Right lobe of liver (tissue), 6 donors: ENCODE measurements around the gene CEND1. TPM values are rescaled to one million over a fixed set of nuclear protein-coding genes. Genes with fewer than 3 reads are reported as not detected.
A peak's percentile ranks its signal among the peaks of the same experiment; 100 is the strongest.

Source experiments
- ATAC-seq, 4 donors: fragments of 200-7000 bp; cut with Tn5 transposase; one replicate each; pipeline ENCODE4 v1.9.1; 2020; ENCODE audit warnings: mild to moderate bottlenecking in 4 of 4, moderate library complexity in 4 of 4
- DNase-seq, 3 donors: peaks; one replicate each; pipeline ENCODE4 v3.0.0-alpha.2; 2020
- H3K27ac ChIP-seq, 3 donors: fragments of 200-600 bp; one replicate each; pipeline ENCODE4 v1.8.0; 2022
- H3K27me3 ChIP-seq, 2 donors: fragments of 200-600 bp; one replicate each; pipeline ENCODE4 v1.8.0; 2022
- H3K36me3 ChIP-seq, 4 donors: fragments of 200-600 bp; sonication (generic) in 1 of 4; one replicate each; pipeline versions ENCODE4 v1.5.1 to v1.8.0; 2017 to 2022; ENCODE audit warnings: control low read depth in 1 of 4
- H3K4me1 ChIP-seq, 4 donors: fragments of 200-600 bp; sonication (generic) in 1 of 4; one replicate each; pipeline versions ENCODE4 v1.5.1 to v1.8.0; 2017 to 2022; ENCODE audit warnings: control low read depth in 1 of 4
- H3K4me3 ChIP-seq, 3 donors: fragments of 200-600 bp; one replicate each; pipeline ENCODE4 v1.8.0; 2022
- H3K9me3 ChIP-seq, 4 donors: fragments of 200-600 bp; sonication (generic) in 1 of 4; one replicate each; pipeline versions ENCODE4 v1.5.1 to v1.8.0; 2017 to 2022; ENCODE audit warnings: control low read depth in 1 of 4
- CTCF ChIP-seq, 4 donors: fragments of 200-600 bp in 3 of 4; fragments of 450-650 bp in 1 of 4; IDR thresholded peaks; one replicate each; pipeline versions ENCODE4 v1.5.1 to v1.8.0; 2016 to 2022; ENCODE audit warnings: antibody characterized with exemption in 4 of 4, mild to moderate bottlenecking in 2 of 4
- POLR2A ChIP-seq: fragments of 450-650 bp; IDR thresholded peaks from one replicate; pipeline ENCODE4 v1.6.1; 2017; ENCODE audit warnings: antibody characterized with exemption, mild to moderate bottlenecking
- WGBS: methylation state at CpG from one replicate; pipeline ENCODE4 v1.1.6; 2018; ENCODE audit warnings: low coverage, low lambda C conversion rate; ENCODE audit not compliant: insufficient coverage; ENCODE audit errors: missing lambda C conversion rate; 5-methylcytosine and 5-hydroxymethylcytosine counted together
- intact Hi-C, 2 donors: fragments of 100-400 bp; cut with DNase I; formaldehyde crosslinking; loops; one replicate each; pipeline versions ENCODE4 v1.11.2 to v1.14.1; 2022
- long read RNA-seq: library from polyadenylated mRNA; unstranded; transcript quantifications from one replicate; pipeline ENCODE4 v2.0.0, GENCODE V29; 2019
- total RNA-seq, 6 experiments: library from RNA; depleted of rRNA in 2 of 6; stranded (reverse); fragments of >200 nt in 2 of 6; fragmentation: NEBNext Ultra II Directional in 3 of 6; extraction: Animal tissue kit (Norgen Biotek cat#: 25700) in 3 of 6; gene quantifications; one replicate each; pipeline versions ENCODE4 v1.1.0 to v1.2.4, GENCODE V29; 2016 to 2023
- donor health status: DM: no; HTN: yes; CAD: no.
- donor health status: DM: no; HTN: no; CAD: no.
- donor health status: DM: no; HTN: no; CAD: no.
- donor health status: DM: no; HTN: yes; CAD: no.
- donor health status: DM: no; HTN: yes; CAD: no.

Gene CEND1
- total RNA-seq: not detected
- long read RNA-seq: 0 reads

GRCh38 chr11:789943-790342 is at the start of gene CEND1:
Gene CEND1, minus strand, starts transcription at chr11:790090. Its CDS starts 1,514 bp downstream, at chr11:788576.
- TF ChIP-seq POLR2A (no peak), CTCF (IDR thresholded peaks at IDR 0.05) (no peak)
- intact Hi-C loops: no loop called here
- Histone ChIP-seq H3K27me3 (no peaks in the 10 kb centered on the region), H3K4me1 (peaks cover 0 to 11% (median 0%) of the 10 kb centered on the region in 4 donors), H3K9me3 (no peaks in the 10 kb centered on the region), H3K4me3 (no peak within 1 kb of the TSS), H3K36me3 (peaks cover 0 to 5% (median 0%) of the 10 kb centered on the region in 4 donors), H3K27ac (no peak within 1 kb of the TSS)
- DNase-seq (no peak), ATAC-seq (peak; percentile 7 to 38 (median 26))
- 10% methylated on average over 2 of the region's 44 CpGs for WGBS

GRCh38 chr11:839280-839623 is 49.4 kb upstream of the CEND1 start:
- Histone ChIP-seq H3K27ac (no peak overlapping the region), H3K4me1 (peaks cover 0 to 34% (median 9%) of the 10 kb centered on the region in 4 donors), H3K9me3 (no peaks in the 10 kb centered on the region), H3K27me3 (no peaks in the 10 kb centered on the region), H3K36me3 (peaks cover 0 to 33% (median 21%) of the 10 kb centered on the region in 4 donors), H3K4me3 (no peak overlapping the region)
- ATAC-seq (no peak), DNase-seq (no peak)
- intact Hi-C loops: no loop called here
- TF ChIP-seq POLR2A (no peak), CTCF (IDR thresholded peaks at IDR 0.05) (no peak)
- WGBS: no CpG with 5 or more reads among the region's 5 CpGs

GRCh38 chr11:838441-839279 is 48.8 kb upstream of the CEND1 start:
- Histone ChIP-seq H3K4me1 (peaks cover 0 to 34% (median 12%) of the 10 kb centered on the region in 4 donors), H3K36me3 (peaks cover 0 to 33% (median 21%) of the 10 kb centered on the region in 4 donors), H3K27me3 (no peaks in the 10 kb centered on the region), H3K27ac (no peak overlapping the region), H3K4me3 (no peak overlapping the region), H3K9me3 (no peaks in the 10 kb centered on the region)
- WGBS: 59% methylated on average over 9 of the region's 17 CpGs
- ATAC-seq (no peak), DNase-seq (no peak)
- TF ChIP-seq CTCF (IDR thresholded peaks at IDR 0.05) (no peak), POLR2A (no peak)
- intact Hi-C loops: no loop called here

- no CpG with 5 or more reads among the region's 8 CpGs for WGBS
- intact Hi-C loops: no loop called here
- peaks cover 0 to 32% (median 12%) of the 10 kb centered on the region in 4 donors for H3K4me1 ChIP-seq
- no peak overlapping the region for H3K4me3 ChIP-seq
- no peak overlapping the region for H3K27ac ChIP-seq
- ATAC-seq: no peak
- peaks cover 0 to 33% (median 21%) of the 10 kb centered on the region in 4 donors for H3K36me3 ChIP-seq
- no peaks in the 10 kb centered on the region for H3K9me3 ChIP-seq
- no peak for DNase-seq
- H3K27me3 ChIP-seq: no peaks in the 10 kb centered on the region
- TF ChIP-seq POLR2A (no peak), CTCF (IDR thresholded peaks at IDR 0.05) (no peak)
Observed at GRCh38 chr11:837990-838307, 48.1 kb upstream of the CEND1 start.
